NCI-H526 treated with DMSO at 0.1 percent for 48 hours (cell line): ENCODE measurements around the gene C5orf47.

Experiments
- DNase-seq: peaks from one replicate; lab custom pipeline; 2025; lab: John Stamatoyannopoulos, UW

The C5orf47 gene

GRCh38 chr5:173988554-173989431 is at the start of gene C5orf47:
C5orf47 (plus strand) TSS chr5:173989170; CDS start chr5:173989264, 94 bp downstream.
- no peak for DNase-seq

- no peak for DNase-seq
These were observed 48.7 kb upstream of the C5orf47 start for GRCh38 chr5:173940269-173940668.

- no peak for DNase-seq
These were observed 47.9 kb upstream of the C5orf47 start for GRCh38 chr5:173941102-173941501.

- no peak for DNase-seq
These were observed 47.1 kb upstream of the C5orf47 start for GRCh38 chr5:173941758-173942401.

- DNase-seq = no peak
These were observed 44.5 kb upstream of the C5orf47 start for GRCh38 chr5:173944511-173944910.

- no peak for DNase-seq
These were observed 43.8 kb upstream of the C5orf47 start for GRCh38 chr5:173945160-173945559.

GRCh38 chr5:173946323-173946722 is 42.6 kb upstream of the C5orf47 start:
- no peak for DNase-seq

- no peak for DNase-seq
These were observed 38.1 kb upstream of the C5orf47 start for GRCh38 chr5:173950829-173951228.

GRCh38 chr5:173953528-173954090 is 35.4 kb upstream of the C5orf47 start:
- no peak for DNase-seq

GRCh38 chr5:173954671-173955521 is 34.1 kb upstream of the C5orf47 start:
- DNase-seq = no peak

GRCh38 chr5:173960986-173961385 is 28.0 kb upstream of the C5orf47 start:
- no peak for DNase-seq

GRCh38 chr5:173961418-173961817 is 27.6 kb upstream of the C5orf47 start:
- DNase-seq = no peak

- no peak for DNase-seq
These were observed 26.5 kb upstream of the C5orf47 start for GRCh38 chr5:173962436-173962972.

GRCh38 chr5:173963182-173963838 is 25.7 kb upstream of the C5orf47 start:
- DNase-seq = no peak

GRCh38 chr5:173963867-173964441 is 25.0 kb upstream of the C5orf47 start:
- peak; percentile 42 for DNase-seq

- DNase-seq = no peak
These were observed 24.5 kb upstream of the C5orf47 start for GRCh38 chr5:173964506-173964905.

GRCh38 chr5:173967241-173967640 is 21.7 kb upstream of the C5orf47 start:
- DNase-seq = no peak

- DNase-seq = no peak
These were observed 20.7 kb upstream of the C5orf47 start for GRCh38 chr5:173968154-173968797.

GRCh38 chr5:173969167-173970049 is 19.6 kb upstream of the C5orf47 start:
- DNase-seq = no peak
